H1 (cell line): ENCODE data around the gene LCAT. TPM values are rescaled to one million over a fixed set of nuclear protein-coding genes. Genes with fewer than 3 reads are reported as not detected.

ENCODE experiments used
- CTCF ChIA-PET: fragments of 300-600 bp; sonication (Branson Sonifier 250); formaldehyde crosslinking; loops from one replicate; lab custom pipeline; 2021; ENCODE audit not compliant: partially characterized antibody; lab: Charles Lee
- POLR2A ChIA-PET: fragments of 300-600 bp; sonication (Branson Sonifier 250); formaldehyde crosslinking; loops from one replicate; lab custom pipeline; 2021; ENCODE audit warnings: inconsistent platforms; ENCODE audit not compliant: partially characterized antibody; lab: Charles Lee
- DNase-seq, 2 experiments: peaks; one replicate each; pipeline versions ENCODE4 v3.0.0 to v3.0.0-alpha.2; 2010 to 2022; ENCODE audit warnings: low spot score in 2 of 2, low read depth in 1 of 2, mixed read lengths in 1 of 2
- FAIRE-seq: peaks from 2 replicates; lab custom pipeline; 2011; peaks lifted over from hg19 to GRCh38; lab: Jason Lieb, UNC
- H2AFZ ChIP-seq: 2 replicates; pipeline ENCODE4 v1.8.1; 2012; ENCODE audit warnings: low read length, inconsistent platforms
- H2AK5ac ChIP-seq: 2 replicates; pipeline ENCODE4 v1.6.1; 2013; ENCODE audit warnings: low read depth, low read length
- H2BK120ac ChIP-seq: replicated peaks from 2 replicates; pipeline ENCODE3; 2013; ENCODE audit warnings: low read depth, low read length, inconsistent platforms
- H2BK12ac ChIP-seq: 2 replicates; pipeline ENCODE4 v1.6.1; 2013; ENCODE audit warnings: low read depth, low read length
- H2BK15ac ChIP-seq: 2 replicates; pipeline ENCODE4 v1.6.1; 2013; ENCODE audit warnings: low read length
- H2BK20ac ChIP-seq: 2 replicates; pipeline ENCODE4 v1.6.1; 2013; ENCODE audit warnings: low read length
- H2BK5ac ChIP-seq: 2 replicates; pipeline ENCODE4 v1.6.1; 2013; ENCODE audit warnings: low read depth, low read length
- H3K14ac ChIP-seq: 2 replicates; pipeline ENCODE4 v1.6.1; 2013; ENCODE audit warnings: inconsistent platforms; ENCODE audit not compliant: insufficient read length
- H3K18ac ChIP-seq: 2 replicates; pipeline ENCODE4 v1.6.1; 2013; ENCODE audit warnings: low read length; ENCODE audit errors: extremely low read depth
- H3K23ac ChIP-seq: 2 replicates; pipeline ENCODE4 v1.6.1; 2013; ENCODE audit warnings: inconsistent platforms; ENCODE audit not compliant: insufficient read length
- H3K23me2 ChIP-seq: 2 replicates; pipeline ENCODE4 v1.6.1; 2013; ENCODE audit warnings: low read depth, low read length
- H3K27ac ChIP-seq: 2 replicates; pipeline ENCODE4 v1.6.1; 2011; ENCODE audit warnings: low read depth, low read length, inconsistent platforms
- H3K27me3 ChIP-seq, 4 experiments: replicated peaks in 1 of 4; 1 replicate in 1 of 4; 2 replicates in 3 of 4; pipeline versions ENCODE4 v1.6.1 to v1.8.1; 2011 to 2013; ENCODE audit warnings: low read length in 3 of 4, mild to moderate bottlenecking in 3 of 4, inconsistent platforms in 2 of 4, mixed read lengths in 2 of 4, moderate library complexity in 1 of 4; ENCODE audit not compliant: control insufficient read depth in 3 of 4, insufficient read depth in 3 of 4; ENCODE audit errors: extremely low read depth in 1 of 4
- H3K36me3 ChIP-seq, 4 experiments: 2 replicates each; pipeline versions ENCODE4 v1.6.1 to v1.8.1; 2011 to 2013; ENCODE audit warnings: mild to moderate bottlenecking in 4 of 4, low read length in 3 of 4, moderate library complexity in 2 of 4, control low read depth in 1 of 4, inconsistent platforms in 1 of 4; ENCODE audit not compliant: insufficient read depth in 4 of 4, control insufficient read depth in 2 of 4
- H3K4ac ChIP-seq: replicated peaks from 2 replicates; pipeline ENCODE3; 2013; ENCODE audit warnings: low read length, low read depth, mixed read lengths, inconsistent platforms; ENCODE audit not compliant: insufficient read length
- H3K4me1 ChIP-seq, 4 experiments: replicated peaks in 1 of 4; 1 replicate in 1 of 4; 2 replicates in 3 of 4; pipeline versions ENCODE4 v1.6.1 to v1.8.1; 2011 to 2013; ENCODE audit warnings: low read length in 3 of 4, inconsistent platforms in 2 of 4, mixed read lengths in 1 of 4; ENCODE audit not compliant: insufficient read depth in 4 of 4, control insufficient read depth in 3 of 4
- H3K4me2 ChIP-seq, 2 experiments: 2 replicates each; pipeline versions ENCODE4 v1.6.1 to v1.8.1; 2011 to 2013; ENCODE audit warnings: low read depth in 2 of 2, low read length in 2 of 2, control low read depth in 1 of 2, inconsistent platforms in 1 of 2, mild to moderate bottlenecking in 1 of 2; ENCODE audit not compliant: insufficient read depth in 1 of 2
- H3K4me3 ChIP-seq, 4 experiments: fragments of 200-600, 300-600 bp in 1 of 4; sonication (generic), shearing (Covaris generic), sonication (Bioruptor Twin) in 1 of 4; 2 replicates each; pipeline versions ENCODE4 v1.5.1 to v1.8.1; 2011 to 2016; ENCODE audit warnings: low read length in 4 of 4, low read depth in 3 of 4, control low read depth in 2 of 4, inconsistent platforms in 2 of 4, mild to moderate bottlenecking in 2 of 4, mixed read lengths in 1 of 4, moderate library complexity in 1 of 4; ENCODE audit not compliant: insufficient read depth in 2 of 4; ENCODE audit errors: extremely low read depth in 1 of 4
- H3K56ac ChIP-seq: replicated peaks from 2 replicates; pipeline ENCODE3; 2013; ENCODE audit warnings: low read depth, mild to moderate bottlenecking, mixed read lengths, low read length, inconsistent platforms; ENCODE audit not compliant: insufficient read length
- H3K79me1 ChIP-seq: 2 replicates; pipeline ENCODE4 v1.6.1; 2013; ENCODE audit warnings: low read depth, low read length, control low read depth
- H3K79me2 ChIP-seq, 2 experiments: 2 replicates each; pipeline versions ENCODE4 v1.6.1 to v1.8.1; 2012 to 2013; ENCODE audit warnings: low read length in 2 of 2, mild to moderate bottlenecking in 2 of 2, inconsistent platforms in 1 of 2; ENCODE audit not compliant: insufficient read depth in 2 of 2, control insufficient read depth in 1 of 2
- H3K9ac ChIP-seq, 4 experiments: replicated peaks in 1 of 4; 1 replicate in 1 of 4; 2 replicates in 3 of 4; pipeline versions ENCODE4 v1.6.1 to v1.8.1; 2011 to 2013; ENCODE audit warnings: low read depth in 3 of 4, low read length in 3 of 4, control low read depth in 2 of 4, mild to moderate bottlenecking in 2 of 4, moderate library complexity in 2 of 4, inconsistent platforms in 1 of 4; ENCODE audit errors: extremely low read depth in 1 of 4
- H3K9me3 ChIP-seq, 2 experiments: 2 replicates each; pipeline versions ENCODE4 v1.6.1 to v1.8.1; 2012 to 2013; ENCODE audit warnings: mild to moderate bottlenecking in 2 of 2, moderate library complexity in 2 of 2, control low read depth in 1 of 2, inconsistent platforms in 1 of 2, low read depth in 1 of 2, low read length in 1 of 2, mixed read lengths in 1 of 2; ENCODE audit not compliant: insufficient read depth in 2 of 2
- H4K20me1 ChIP-seq, 2 experiments: replicated peaks in 1 of 2; 2 replicates each; pipeline versions ENCODE3 to v1.8.1; 2011 to 2013; ENCODE audit warnings: inconsistent platforms in 2 of 2, low read length in 2 of 2, mild to moderate bottlenecking in 1 of 2; ENCODE audit not compliant: insufficient read depth in 2 of 2, control insufficient read depth in 1 of 2
- H4K5ac ChIP-seq: 2 replicates; pipeline ENCODE4 v1.6.1; 2013; ENCODE audit warnings: low read length, low read depth, mixed read lengths, inconsistent platforms; ENCODE audit not compliant: insufficient read length
- H4K8ac ChIP-seq: 2 replicates; pipeline ENCODE4 v1.8.0; 2013; ENCODE audit warnings: mild to moderate bottlenecking, moderate library complexity, low read length, inconsistent platforms; ENCODE audit not compliant: insufficient read depth; ENCODE audit errors: extremely low read depth
- H4K91ac ChIP-seq: replicated peaks from 2 replicates; pipeline ENCODE3; 2013; ENCODE audit warnings: low read length, mixed read lengths, inconsistent platforms; ENCODE audit not compliant: insufficient read length
- ASH2L ChIP-seq: fragments of 200-600, 300-600 bp; sonication (generic); IDR thresholded peaks from one replicate; pipeline ENCODE4 v1.7.1; 2017; ENCODE audit warnings: low read length
- BACH1 ChIP-seq: IDR thresholded peaks from 2 replicates; pipeline ENCODE4 v1.6.1; 2012; ENCODE audit warnings: low read length, improper control_type of control experiment
- CBX8 ChIP-seq: fragments of 300-800, 300-1000 bp; sonication (generic); IDR thresholded peaks from 2 replicates; pipeline ENCODE4 v1.7.1; 2016; ENCODE audit warnings: low read depth, low read length, borderline replicate concordance
- CEBPB ChIP-seq: IDR thresholded peaks from 2 replicates; pipeline ENCODE4 v1.6.1; 2012; ENCODE audit warnings: low read depth, low read length
- CREB1 ChIP-seq: IDR thresholded peaks from 2 replicates; pipeline ENCODE4 v1.6.1; 2012; ENCODE audit warnings: inconsistent platforms
- GTF2F1 ChIP-seq: IDR thresholded peaks from 2 replicates; pipeline ENCODE4 v1.6.1; 2012; ENCODE audit warnings: low read depth, low read length, improper control_type of control experiment, borderline replicate concordance
- KDM1A ChIP-seq: fragments of 200-600, 300-600 bp; sonication (generic); IDR thresholded peaks from 2 replicates; pipeline ENCODE4 v1.7.1; 2016; ENCODE audit warnings: mild to moderate bottlenecking, low read length, borderline replicate concordance
- MAX ChIP-seq: IDR thresholded peaks from 2 replicates; pipeline ENCODE4 v1.6.1; 2012; ENCODE audit warnings: inconsistent platforms
- NRF1 ChIP-seq: IDR thresholded peaks from 2 replicates; pipeline ENCODE4 v1.6.1; 2011; ENCODE audit warnings: mild to moderate bottlenecking, low read depth, low read length, improper control_type of control experiment
- PHF8 ChIP-seq: fragments of 200-600 bp; sonication (generic); conservative IDR thresholded peaks from 2 replicates; pipeline ENCODE4 v1.7.1; 2012; ENCODE audit warnings: low read depth, mild to moderate bottlenecking, inconsistent platforms, low read length, moderate library complexity
- POLR2AphosphoS5 ChIP-seq: IDR thresholded peaks from 2 replicates; pipeline ENCODE4 v1.6.1; 2011; ENCODE audit warnings: low read depth, low read length
- RFX5 ChIP-seq: IDR thresholded peaks from 2 replicates; pipeline ENCODE4 v1.6.1; 2011; ENCODE audit warnings: low read depth, low read length, improper control_type of control experiment, borderline replicate concordance
- WGBS, 2 experiments: shearing (Covaris generic) in 1 of 2; methylation state at CpG; one replicate each; pipeline versions ENCODE4 v1.1.6 to v1.1.7; 2013 to 2015; ENCODE audit warnings: low lambda C conversion rate in 2 of 2, mixed read lengths in 2 of 2, inconsistent platforms in 1 of 2, low coverage in 1 of 2, missing lambda C conversion rate in 1 of 2; ENCODE audit not compliant: insufficient replicate concordance in 2 of 2, insufficient coverage in 1 of 2, insufficient read length in 1 of 2; ENCODE audit errors: extremely low coverage in 1 of 2, missing lambda C conversion rate in 1 of 2; 5-methylcytosine and 5-hydroxymethylcytosine counted together
- polyA plus RNA-seq, 7 experiments: library from polyadenylated mRNA; depleted of rRNA in 3 of 7; stranded (reverse) in 5 of 7; unstranded in 2 of 7; fragments of >200 nt in 5 of 7; fragments of 200-250 nt in 2 of 7; gene quantifications; 1 replicate in 5 of 7; 2 replicates in 1 of 7; 4 replicates in 1 of 7; pipeline versions ENCODE4 v1.2.1 to v1.2.3, GENCODE V29; 2011 to 2013; ENCODE audit warnings: missing spikeins in 2 of 7, mixed read lengths in 2 of 7
- total RNA-seq: library from RNA; stranded (reverse); fragmentation: NEBNext Ultra II Directional; extraction: Animal tissue kit (Norgen Biotek cat#: 25700); gene quantifications from 2 replicates; pipeline ENCODE4 v1.2.1, GENCODE V29; 2021

The LCAT gene
- total and polyA plus RNA-seq, 2 of the 8 experiments (the other 6 are each of a cell fraction or from before 2014, with no cell fraction given), result 9.4 to 19.6 TPM

- H3K4me2 ChIP-seq, result no peak overlapping the region
- H3K9me3 ChIP-seq, result no peaks in the 10 kb centered on the region
- WGBS, 2 experiments, result 98% methylated on average over 7 of the region's 7 CpGs; no CpG with 5 or more reads in 1 of the 2 experiments
- H3K56ac ChIP-seq, result no peak overlapping the region
- H4K20me1 ChIP-seq, result peaks cover 4 to 9% of the 10 kb centered on the region in 2 experiments
- H2BK120ac ChIP-seq, result no peak overlapping the region
- no peaks in the 10 kb centered on the region for H3K23me2 ChIP-seq
- no peak overlapping the region for H3K18ac ChIP-seq
- H4K5ac ChIP-seq, result no peak overlapping the region
- no peak overlapping the region for H3K23ac ChIP-seq
- no peak for FAIRE-seq
- no peak overlapping the region for H3K4me3 ChIP-seq
- H4K8ac ChIP-seq, result no peak overlapping the region
- peaks cover 10% of the 10 kb centered on the region for H3K79me1 ChIP-seq
- no peaks in the 10 kb centered on the region; a peak in 1 of 4 replicates for H3K79me2 ChIP-seq
- H3K4me1 ChIP-seq, result peaks cover 0 to 10% (median 4%) of the 10 kb centered on the region in 4 experiments; a peak in 6 of 7 replicates
- H2BK20ac ChIP-seq, result no peak overlapping the region
- H2AFZ ChIP-seq, result no peak overlapping the region
- DNase-seq, result no peak
- ChIA-PET POLR2A (interaction anchor here (1.0 to 2.0 kb wide), 6 partner anchors 19 to 144 kb away, joined by 3 to 9 read pairs (median 4); partner anchors contain the start of genes PSKH1 and PSMB10), CTCF (interaction anchor here (0.7 to 4.1 kb wide), 8 partner anchors 10 to 220 kb away, joined by 3 to 39 read pairs (median 4); partner anchors contain the start of gene NRN1L)
- H2AK5ac ChIP-seq, result 0 out of 2 replicates have a peak overlapping the region, but pooled peaks have one; percentile 13
- no peak overlapping the region for H2BK12ac ChIP-seq
- no peak overlapping the region for H3K9ac ChIP-seq
- no peak overlapping the region for H4K91ac ChIP-seq
- H3K27me3 ChIP-seq, result no peaks in the 10 kb centered on the region
- H2BK5ac ChIP-seq, result no peak overlapping the region; the same call in 1 of the 2 replicates
- no peak overlapping the region for H3K4ac ChIP-seq
- H3K27ac ChIP-seq, result no peak overlapping the region
- no peak overlapping the region for H2BK15ac ChIP-seq
- no peak overlapping the region for H3K14ac ChIP-seq
- H3K36me3 ChIP-seq, result no peaks in the 10 kb centered on the region; a peak in 1 of 8 replicates
- TF ChIP-seq CEBPB (no peak), MAX (no peak), PHF8 (no peak), RFX5 (no peak), KDM1A (no peak), POLR2AphosphoS5 (no peak), NRF1 (no peak), ASH2L (no peak), BACH1 (no peak), GTF2F1 (no peak), CBX8 (no peak), CREB1 (no peak)
Measured at GRCh38 chr16:67915831-67916723, 27.8 kb downstream of the LCAT start.
